Upper lobe of right lung (tissue), 1 donor: Measurements from ENCODE around the gene INSC. TPM values are rescaled to one million over a fixed set of nuclear protein-coding genes. Genes with fewer than 3 reads are reported as not detected.

Source experiments
- ATAC-seq: fragments of 200-7000 bp; cut with Tn5 transposase; one replicate; pipeline ENCODE4 v1.9.1; 2020; ENCODE audit warnings: mild to moderate bottlenecking, moderate library complexity
- DNase-seq: peaks from one replicate; pipeline ENCODE4 v3.0.0-alpha.2; 2020
- H3K27ac ChIP-seq: fragments of 200-600 bp; one replicate; pipeline ENCODE4 v1.8.0; 2022
- H3K27me3 ChIP-seq: fragments of 200-600 bp; one replicate; pipeline ENCODE4 v1.8.0; 2022; ENCODE audit warnings: mild to moderate bottlenecking
- H3K36me3 ChIP-seq: fragments of 200-600 bp; one replicate; pipeline ENCODE4 v1.8.0; 2022
- H3K4me1 ChIP-seq: fragments of 200-600 bp; one replicate; pipeline ENCODE4 v1.8.0; 2022
- H3K4me3 ChIP-seq: fragments of 200-600 bp; one replicate; pipeline ENCODE4 v1.8.0; 2022; ENCODE audit warnings: mild to moderate bottlenecking
- H3K9me3 ChIP-seq: fragments of 200-600 bp; one replicate; pipeline ENCODE4 v1.8.0; 2022
- CTCF ChIP-seq: fragments of 200-600 bp; IDR thresholded peaks from one replicate; pipeline ENCODE4 v1.8.0; 2022; ENCODE audit warnings: antibody characterized with exemption
- intact Hi-C: fragments of 100-400 bp; cut with DNase I; formaldehyde crosslinking; loops from one replicate; pipeline ENCODE4 v1.11.0; 2022
- total RNA-seq: library from RNA; stranded (reverse); fragmentation: NEBNext Ultra II Directional; extraction: Animal tissue kit (Norgen Biotek cat#: 25700); gene quantifications from one replicate; pipeline ENCODE4 v1.2.1, GENCODE V29; 2021
- donor health status: DM: no; HTN: yes; CAD: no; lungs with severe emphysema.

Gene INSC
- total RNA-seq, 1 donor from 2014 or later, result 0.96 TPM

- Histone ChIP-seq H3K4me1 (no peaks in the 10 kb centered on the region), H3K36me3 (no peaks in the 10 kb centered on the region), H3K9me3 (no peaks in the 10 kb centered on the region), H3K27ac (no peak overlapping the region), H3K4me3 (no peak overlapping the region), H3K27me3 (no peaks in the 10 kb centered on the region)
- no peak for TF ChIP-seq CTCF
- ATAC-seq, result no peak
- intact Hi-C loops, result no loop called here
- no peak for DNase-seq
Measured at GRCh38 chr11:15171956-15172355, 57.2 kb downstream of the INSC start.

GRCh38 chr11:15175831-15176230 is 61.1 kb downstream of the INSC start:
- TF ChIP-seq CTCF, result no peak
- intact Hi-C loops, result no loop called here
- no peak overlapping the region for H3K4me3 ChIP-seq
- no peaks in the 10 kb centered on the region for H3K9me3 ChIP-seq
- DNase-seq (no peak), ATAC-seq (peak; percentile 46)
- H3K27ac ChIP-seq, result no peak overlapping the region
- H3K36me3 ChIP-seq, result no peaks in the 10 kb centered on the region
- H3K4me1 ChIP-seq, result no peaks in the 10 kb centered on the region
- H3K27me3 ChIP-seq, result no peaks in the 10 kb centered on the region

GRCh38 chr11:15176646-15177163 is 62.0 kb downstream of the INSC start:
- H3K36me3 ChIP-seq, result no peaks in the 10 kb centered on the region
- H3K9me3 ChIP-seq, result no peaks in the 10 kb centered on the region
- H3K27me3 ChIP-seq, result no peaks in the 10 kb centered on the region
- H3K4me3 ChIP-seq, result no peak overlapping the region
- ATAC-seq, result no peak
- no peaks in the 10 kb centered on the region for H3K4me1 ChIP-seq
- intact Hi-C loops, result no loop called here
- H3K27ac ChIP-seq, result no peak overlapping the region
- no peak for DNase-seq
- TF ChIP-seq CTCF, result no peak

GRCh38 chr11:15177491-15177890 is 62.8 kb downstream of the INSC start:
- Histone ChIP-seq H3K9me3 (no peaks in the 10 kb centered on the region), H3K27ac (no peak overlapping the region), H3K4me3 (no peak overlapping the region), H3K36me3 (no peaks in the 10 kb centered on the region), H3K27me3 (no peaks in the 10 kb centered on the region), H3K4me1 (no peaks in the 10 kb centered on the region)
- intact Hi-C loops, result no loop called here
- TF ChIP-seq CTCF, result no peak
- no peak for DNase-seq
- no peak for ATAC-seq

- H3K27ac ChIP-seq, result no peak overlapping the region
- no peaks in the 10 kb centered on the region for H3K4me1 ChIP-seq
- ATAC-seq, result peak; percentile 23
- no peak for TF ChIP-seq CTCF
- no peaks in the 10 kb centered on the region for H3K27me3 ChIP-seq
- no peaks in the 10 kb centered on the region for H3K9me3 ChIP-seq
- H3K36me3 ChIP-seq, result no peaks in the 10 kb centered on the region
- no peak overlapping the region for H3K4me3 ChIP-seq
- intact Hi-C loops, result no loop called here
- no peak for DNase-seq
Measured at GRCh38 chr11:15178214-15178613, 63.5 kb downstream of the INSC start.

GRCh38 chr11:15179167-15179566 is 64.4 kb downstream of the INSC start:
- Histone ChIP-seq H3K9me3 (no peaks in the 10 kb centered on the region), H3K4me3 (no peak overlapping the region), H3K27ac (no peak overlapping the region), H3K4me1 (no peaks in the 10 kb centered on the region), H3K27me3 (no peaks in the 10 kb centered on the region), H3K36me3 (no peaks in the 10 kb centered on the region)
- intact Hi-C loops, result no loop called here
- no peak for TF ChIP-seq CTCF
- DNase-seq, result no peak
- no peak for ATAC-seq
